HEK293T (cell line): ENCODE data around the gene POLR2I.

ENCODE experiments used
- ARNT ChIP-seq: fragments of 450-650 bp; IDR thresholded peaks from 2 replicates; pipeline ENCODE4 v1.6.1; 2017; ENCODE audit warnings: mild to moderate bottlenecking
- BHLHE40 ChIP-seq: fragments of 450-650 bp; IDR thresholded peaks from 2 replicates; pipeline ENCODE4 v1.6.1; 2016; ENCODE audit warnings: mild to moderate bottlenecking, moderate library complexity, borderline replicate concordance
- FOXA1 ChIP-seq: fragments of 450-650 bp; IDR thresholded peaks from 2 replicates; pipeline ENCODE4 v1.6.1; 2016; ENCODE audit warnings: mild to moderate bottlenecking
- FOXK2 ChIP-seq: fragments of 450-650 bp; IDR thresholded peaks from 2 replicates; pipeline ENCODE4 v1.6.1; 2016; ENCODE audit warnings: mild to moderate bottlenecking
- FOXM1 ChIP-seq: fragments of 450-650 bp; IDR thresholded peaks from 2 replicates; pipeline ENCODE4 v1.6.1; 2017; ENCODE audit warnings: mild to moderate bottlenecking, borderline replicate concordance
- SP1 ChIP-seq: fragments of 450-650 bp; IDR thresholded peaks from 2 replicates; pipeline ENCODE4 v1.6.1; 2017
- SUZ12 ChIP-seq: fragments of 450-650 bp; IDR thresholded peaks from 2 replicates; pipeline ENCODE4 v1.6.1; 2016; ENCODE audit warnings: mild to moderate bottlenecking
- TARDBP ChIP-seq: fragments of 450-650 bp; IDR thresholded peaks from 2 replicates; pipeline ENCODE4 v1.6.1; 2016
- TF ChIP-seq, protein P1 (sequence below): fragments of 450-650 bp; IDR thresholded peaks from 2 replicates; pipeline ENCODE4 v1.6.1; 2016

DNA sequence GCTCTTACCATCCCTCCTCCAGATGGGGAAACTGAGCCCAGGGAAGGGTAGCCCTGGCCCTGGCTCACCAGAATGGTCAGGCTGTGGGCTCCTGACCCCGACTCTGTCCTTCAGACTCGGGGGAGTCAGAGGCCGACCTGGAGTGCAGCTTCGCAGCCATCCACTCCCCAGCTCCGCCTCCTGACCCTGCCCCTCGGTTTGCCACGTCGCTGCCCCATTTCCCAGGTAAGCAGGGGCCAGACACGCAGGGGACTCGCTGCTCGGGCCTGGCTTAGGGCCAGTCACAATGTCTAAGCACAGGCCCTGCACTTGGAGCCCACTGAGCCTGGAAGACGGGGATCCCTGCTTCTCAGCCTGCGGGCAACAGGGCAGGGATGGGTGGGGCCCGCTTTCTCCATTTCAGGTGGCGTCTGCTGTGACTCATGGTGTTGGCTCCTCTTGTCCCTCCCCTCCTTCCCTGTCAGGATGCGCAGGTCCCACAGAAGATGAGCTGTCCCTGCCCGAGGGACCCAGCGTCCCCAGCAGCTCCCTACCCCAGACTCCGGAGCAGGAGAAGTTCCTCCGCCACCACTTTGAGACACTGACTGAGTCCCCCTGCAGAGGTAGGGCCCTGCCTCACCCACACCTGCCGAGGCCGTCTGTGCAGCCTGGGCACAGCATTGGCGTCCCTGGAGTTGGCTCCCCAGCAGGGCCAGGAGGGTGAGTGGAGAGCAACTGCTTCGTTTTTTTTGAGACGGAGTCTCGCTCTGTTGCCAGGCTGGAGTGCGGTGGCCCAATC is 12.9 kb downstream of the POLR2I start:
- TF ChIP-seq TARDBP: no peak
- no peak for TF ChIP-seq SP1
- TF ChIP-seq ARNT: no peak
- no peak for TF ChIP-seq BHLHE40
- no peak for TF ChIP-seq SUZ12
- TF ChIP-seq, protein P1, sequence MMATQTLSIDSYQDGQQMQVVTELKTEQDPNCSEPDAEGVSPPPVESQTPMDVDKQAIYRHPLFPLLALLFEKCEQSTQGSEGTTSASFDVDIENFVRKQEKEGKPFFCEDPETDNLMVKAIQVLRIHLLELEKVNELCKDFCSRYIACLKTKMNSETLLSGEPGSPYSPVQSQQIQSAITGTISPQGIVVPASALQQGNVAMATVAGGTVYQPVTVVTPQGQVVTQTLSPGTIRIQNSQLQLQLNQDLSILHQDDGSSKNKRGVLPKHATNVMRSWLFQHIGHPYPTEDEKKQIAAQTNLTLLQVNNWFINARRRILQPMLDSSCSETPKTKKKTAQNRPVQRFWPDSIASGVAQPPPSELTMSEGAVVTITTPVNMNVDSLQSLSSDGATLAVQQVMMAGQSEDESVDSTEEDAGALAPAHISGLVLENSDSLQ: no peak
- TF ChIP-seq FOXK2: no peak
- no peak for TF ChIP-seq FOXA1
- no peak for TF ChIP-seq FOXM1
